Epithelial cell of alveolus of lung (primary cell): ENCODE results near the gene TMEM11. TPM values are rescaled to one million over a fixed set of nuclear protein-coding genes. Genes with fewer than 3 reads are reported as not detected.

Experiments
- total RNA-seq: library from RNA; depleted of rRNA; stranded (reverse); fragments of >200 nt; gene quantifications from 2 replicates; pipeline ENCODE4 v1.2.1, GENCODE V29; 2015

Gene TMEM11
- total RNA-seq, result 21.1 and 33.4 TPM in 2 replicates

GRCh38 chr17:21214015-21214776 lies at the start of gene TMEM11:
TSS of gene TMEM11 (minus strand) at chr17:21214161. CDS start at chr17:21214152, 9 bp downstream.

GRCh38 chr17:21252796-21253645 lies 39.1 kb upstream of the TMEM11 start, which contains the start of gene NATD1:
TSS of gene NATD1 (minus strand) at chr17:21253410. CDS start at chr17:21253264, 146 bp downstream.

Other genes starting within 250 kb of the TMEM11 start
- gene USP22, start 171.2 kb downstream of the TMEM11 start, total RNA-seq, result 159 and 183 TPM in 2 replicates
- gene DHRS7B, start 87.2 kb downstream of the TMEM11 start, total RNA-seq, result 16.0 and 25.2 TPM in 2 replicates
- 4.3 and 13.8 TPM in 2 replicates for gene NATD1, start 39.2 kb upstream of the TMEM11 start, total RNA-seq
- 15.0 and 22.4 TPM in 2 replicates for gene MAP2K3, start 70.5 kb upstream of the TMEM11 start, total RNA-seq
- gene KCNJ12, start 162.2 kb upstream of the TMEM11 start, total RNA-seq, result 0.26 TPM in 1 of 2 replicates, not detected in the other